GM19023 (cell line): Measurements from ENCODE around the gene SLC26A5.

Source experiments
- ATAC-seq: cut with Tn5 transposase; IDR thresholded peaks from one replicate; pipeline ENCODE4 v1.9.1; 2021; ENCODE audit warnings: mild to moderate bottlenecking, moderate library complexity; ENCODE audit not compliant: unreplicated experiment

Gene SLC26A5

DNA sequence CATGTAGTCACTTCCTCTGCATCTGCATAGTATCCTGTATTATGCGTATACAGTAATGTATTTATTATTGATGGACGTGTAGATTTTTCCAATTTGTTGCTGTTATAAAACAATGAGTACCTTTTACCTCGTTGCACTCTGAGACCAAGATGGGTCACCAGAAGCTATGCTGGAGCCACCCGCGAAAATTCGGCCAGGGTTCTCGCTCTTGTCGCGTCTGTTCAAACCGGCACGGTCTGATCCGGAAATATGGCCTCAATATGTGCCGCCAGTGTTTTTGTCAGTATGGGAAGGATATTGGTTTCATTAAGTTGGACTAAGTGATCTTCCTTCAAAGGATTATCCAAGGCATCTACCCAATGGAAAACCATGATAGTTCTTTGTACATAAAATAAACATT lies 97.6 kb downstream of the SLC26A5 start:
- ATAC-seq = no peak

GRCh38 chr7:103347507-103348267 lies 98.3 kb downstream of the SLC26A5 start, which contains the start of gene PSMC2:
TSS of gene PSMC2 (plus strand) at chr7:103347643. CDS start at chr7:103347712, 69 bp downstream.
- peak; percentile 72 for ATAC-seq

- ATAC-seq = no peak
Observed at GRCh38 chr7:103346396-103346795, 99.6 kb downstream of the SLC26A5 start.

DNA sequence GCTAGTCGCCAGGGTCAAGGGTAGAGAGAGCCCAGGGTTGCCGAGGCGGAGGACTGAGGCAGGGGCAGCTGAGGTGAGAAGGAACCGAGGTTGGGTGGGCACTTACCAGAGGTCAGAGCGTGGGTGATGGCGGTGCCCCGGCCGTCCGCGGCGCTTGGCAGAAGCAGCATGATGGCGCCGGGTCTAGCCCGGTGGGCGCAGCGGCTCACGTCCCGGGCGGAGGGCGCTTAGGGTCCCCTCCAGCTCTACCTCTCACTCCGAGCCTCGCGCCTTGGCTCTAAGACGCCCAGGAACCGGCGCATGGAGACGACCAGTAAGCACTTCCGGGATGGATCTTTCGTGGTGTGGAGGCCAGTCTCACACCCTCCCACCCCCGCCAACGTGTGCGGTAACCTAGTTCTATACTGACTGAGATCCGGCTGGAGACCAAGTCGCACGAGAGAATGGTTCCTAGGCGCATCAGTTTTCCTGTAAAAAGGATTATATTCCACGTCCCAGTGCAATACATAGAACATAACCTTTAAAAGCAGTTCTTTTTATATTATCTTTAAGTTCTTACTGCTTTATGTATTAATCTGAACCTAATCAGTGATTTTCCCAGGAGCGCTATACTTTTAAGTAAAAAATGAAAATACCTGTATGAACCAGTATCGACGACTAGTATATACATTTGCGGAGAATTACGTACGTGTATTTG lies 101.4 kb downstream of the SLC26A5 start, which contains the start of gene DNAJC2:
Gene DNAJC2, minus strand, starts transcription at position 315 of the 697 bp plus-strand sequence. Its CDS starts 145 bp downstream, at position 170.
- ATAC-seq = peak; percentile 83

GRCh38 chr7:103343758-103344452 lies 102.1 kb downstream of the SLC26A5 start:
- peak; percentile 15 for ATAC-seq

- ATAC-seq = no peak
Observed at GRCh38 chr7:103343332-103343731, 102.7 kb downstream of the SLC26A5 start.

- ATAC-seq = no peak
Observed at GRCh38 chr7:103341466-103341865, 104.5 kb downstream of the SLC26A5 start.

- ATAC-seq = no peak
Observed at GRCh38 chr7:103338864-103339263, 107.1 kb downstream of the SLC26A5 start.

- ATAC-seq = no peak
Observed at GRCh38 chr7:103336761-103337160, 109.2 kb downstream of the SLC26A5 start.

- ATAC-seq = no peak
Observed at GRCh38 chr7:103325744-103326143, 120.3 kb downstream of the SLC26A5 start.
